A549 treated with RU486 at 1 μM for 4 hours (cell line): ENCODE measurements around the gene KIF27. TPM values are rescaled to one million over a fixed set of nuclear protein-coding genes. Genes with fewer than 3 reads are reported as not detected.

ENCODE experiments used
- total RNA-seq: library from RNA; stranded (reverse); fragments of 200-300 nt; extraction: Qiagen RNA extraction; gene quantifications from 5 replicates; pipeline ENCODE4 v1.2.3, GENCODE V29; 2022; ENCODE audit warnings: low read depth

Gene KIF27
- 0.46 to 1.6 TPM (median 1.2 TPM) in 5 replicates for total RNA-seq

GRCh38 chr9:83920927-83921707 lies at the start of gene KIF27:
Gene KIF27, minus strand, starts transcription at chr9:83921432. Its CDS starts 5,841 bp downstream, at chr9:83915591.

GRCh38 chr9:83817356-83818278 lies 103.6 kb downstream of the KIF27 start, which contains the start of gene GKAP1:
Gene GKAP1, minus strand, starts transcription at chr9:83817769. Its CDS starts 11,252 bp downstream, at chr9:83806517.

Other genes with a start within 250 kb of the KIF27 start
- 106 to 120 TPM (median 113 TPM) in 5 replicates for gene UBQLN1, start 213.5 kb downstream of the KIF27 start, total RNA-seq
- gene GKAP1, start 103.7 kb downstream of the KIF27 start, total RNA-seq = 3.9 to 6.1 TPM (median 5.4 TPM) in 5 replicates
- 533 to 712 TPM (median 580 TPM) in 5 replicates for gene HNRNPK, start 58.8 kb upstream of the KIF27 start, total RNA-seq
- gene RMI1, start 59.4 kb upstream of the KIF27 start, total RNA-seq = 4.5 to 12.9 TPM (median 10.9 TPM) in 5 replicates